Testis (tissue), 2 donors: Measurements from ENCODE around the gene GOLGA6L2.
"Not testable (repeated sequence)": the region's sequence is repeated elsewhere in the genome, so short reads cannot be mapped to it uniquely, and the experiment has no call there.

Source experiments
- CTCF ChIP-seq, 3 experiments: fragments of 450-650 bp in 2 of 3; fragments of 200-600 bp in 1 of 3; sonication (generic) in 1 of 3; IDR thresholded peaks; one replicate each; pipeline ENCODE4 v1.5.1; 2016 to 2019; ENCODE audit warnings: antibody characterized with exemption in 3 of 3, mild to moderate bottlenecking in 2 of 3, moderate library complexity in 1 of 3
- POLR2A ChIP-seq: fragments of 450-650 bp; IDR thresholded peaks from one replicate; pipeline ENCODE4 v1.6.1; 2017; ENCODE audit warnings: antibody characterized with exemption, mild to moderate bottlenecking, moderate library complexity

- TF ChIP-seq CTCF (IDR thresholded peaks at IDR 0.05); POLR2A: not testable (repeated sequence)
Observed at GRCh38 chr15:23398357-23398756, 48.7 kb downstream of the GOLGA6L2 start.
